GM19463 (cell line): Measurements from ENCODE around the gene SLC16A1.
"Not testable (repeated sequence)": the region's sequence is repeated elsewhere in the genome, so short reads cannot be mapped to it uniquely, and the experiment has no call there.

Experiments used
- ATAC-seq: cut with Tn5 transposase; IDR thresholded peaks from one replicate; pipeline ENCODE4 v1.9.1; 2021; ENCODE audit warnings: mild to moderate bottlenecking, moderate library complexity; ENCODE audit not compliant: unreplicated experiment

SLC16A1 gene

GRCh38 chr1:112971006-112971405, 15.0 kb upstream of the SLC16A1 start:
- no peak for ATAC-seq

- no peak for ATAC-seq
These were observed 8.4 kb upstream of the SLC16A1 start for GRCh38 chr1:112964347-112964746.

GRCh38 chr1:112961072-112961471, 5.1 kb upstream of the SLC16A1 start:
- no peak for ATAC-seq

GRCh38 chr1:112960384-112960783, 4.4 kb upstream of the SLC16A1 start:
- ATAC-seq = no peak

GRCh38 chr1:112958236-112958635, 2.2 kb upstream of the SLC16A1 start:
- not testable (repeated sequence) for ATAC-seq

- ATAC-seq = peak; percentile 39
These were observed 1.3 kb upstream of the SLC16A1 start for GRCh38 chr1:112957133-112957812.

GRCh38 chr1:112956544-112957132, 642 bp upstream of the SLC16A1 start:
- ATAC-seq = peak; percentile 3

GRCh38 chr1:112954945-112955772, 837 bp downstream of the SLC16A1 start:
- peak; percentile 15 for ATAC-seq

GRCh38 chr1:112954017-112954650, 1.9 kb downstream of the SLC16A1 start:
- no peak for ATAC-seq

GRCh38 chr1:112950426-112950825, 5.6 kb downstream of the SLC16A1 start:
- ATAC-seq = no peak

GRCh38 chr1:112946683-112947082, 9.3 kb downstream of the SLC16A1 start:
- ATAC-seq = no peak

- no peak for ATAC-seq
These were observed 16.2 kb downstream of the SLC16A1 start for GRCh38 chr1:112939810-112940209.

GRCh38 chr1:112938210-112938609, 17.8 kb downstream of the SLC16A1 start:
- ATAC-seq = no peak

GRCh38 chr1:112937495-112937894, 18.5 kb downstream of the SLC16A1 start:
- ATAC-seq = peak; percentile 21

- peak; percentile 45 for ATAC-seq
These were observed 18.9 kb downstream of the SLC16A1 start for GRCh38 chr1:112937070-112937469.

- no peak for ATAC-seq
These were observed 20.4 kb downstream of the SLC16A1 start for GRCh38 chr1:112935461-112936111.

GRCh38 chr1:112934577-112934976, 21.4 kb downstream of the SLC16A1 start:
- ATAC-seq = no peak

GRCh38 chr1:112933820-112934571, 22.0 kb downstream of the SLC16A1 start:
- no peak for ATAC-seq

GRCh38 chr1:112929979-112930378, 26.0 kb downstream of the SLC16A1 start:
- ATAC-seq = no peak

- ATAC-seq = no peak
These were observed 28.5 kb downstream of the SLC16A1 start for GRCh38 chr1:112927462-112927990.
